Measurements from ENCODE around the gene INSRR. TPM values are rescaled to one million over a fixed set of nuclear protein-coding genes. Genes with fewer than 3 reads are reported as not detected.

INSRR gene
- total RNA-seq, 1 experiment from 2014 or later, result 0.11 TPM

GRCh38 chr1:156823210-156823790, 35.6 kb downstream of the INSRR start:
- ATAC-seq (no peak), DNase-seq (ENCODE audit: low spot score) (no peak)
- TF ChIP-seq RORB (CRISPR knock-in tag; IDR thresholded peaks at IDR 0.05) (no peak), HMGXB4 (CRISPR knock-in tag; IDR thresholded peaks at IDR 0.05) (no peak), EMX1 (CRISPR knock-in tag; IDR thresholded peaks at IDR 0.05) (no peak), RELA (CRISPR knock-in tag; IDR thresholded peaks at IDR 0.05; ENCODE audit: borderline replicate concordance) (no peak), ATF2 (CRISPR knock-in tag; IDR thresholded peaks at IDR 0.05; ENCODE audit: borderline replicate concordance, low read depth) (no peak), STAT6 (CRISPR knock-in tag; conservative IDR thresholded peaks at IDR 0.05; ENCODE audit: low read depth) (no peak), CBFB (CRISPR knock-in tag; IDR thresholded peaks at IDR 0.05; ENCODE audit: low read depth) (no peak)
- TF ChIP-seq, protein P1, sequence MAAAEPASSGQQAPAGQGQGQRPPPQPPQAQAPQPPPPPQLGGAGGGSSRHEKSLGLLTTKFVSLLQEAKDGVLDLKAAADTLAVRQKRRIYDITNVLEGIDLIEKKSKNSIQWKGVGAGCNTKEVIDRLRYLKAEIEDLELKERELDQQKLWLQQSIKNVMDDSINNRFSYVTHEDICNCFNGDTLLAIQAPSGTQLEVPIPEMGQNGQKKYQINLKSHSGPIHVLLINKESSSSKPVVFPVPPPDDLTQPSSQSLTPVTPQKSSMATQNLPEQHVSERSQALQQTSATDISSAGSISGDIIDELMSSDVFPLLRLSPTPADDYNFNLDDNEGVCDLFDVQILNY (CRISPR knock-in tag; IDR thresholded peaks at IDR 0.05), result no peak
- TF ChIP-seq, protein P2, sequence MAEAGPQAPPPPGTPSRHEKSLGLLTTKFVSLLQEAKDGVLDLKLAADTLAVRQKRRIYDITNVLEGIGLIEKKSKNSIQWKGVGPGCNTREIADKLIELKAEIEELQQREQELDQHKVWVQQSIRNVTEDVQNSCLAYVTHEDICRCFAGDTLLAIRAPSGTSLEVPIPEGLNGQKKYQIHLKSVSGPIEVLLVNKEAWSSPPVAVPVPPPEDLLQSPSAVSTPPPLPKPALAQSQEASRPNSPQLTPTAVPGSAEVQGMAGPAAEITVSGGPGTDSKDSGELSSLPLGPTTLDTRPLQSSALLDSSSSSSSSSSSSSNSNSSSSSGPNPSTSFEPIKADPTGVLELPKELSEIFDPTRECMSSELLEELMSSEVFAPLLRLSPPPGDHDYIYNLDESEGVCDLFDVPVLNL (CRISPR knock-in tag; IDR thresholded peaks at IDR 0.05; ENCODE audit: borderline replicate concordance, low read depth), result no peak
- TF ChIP-seq, protein P3, sequence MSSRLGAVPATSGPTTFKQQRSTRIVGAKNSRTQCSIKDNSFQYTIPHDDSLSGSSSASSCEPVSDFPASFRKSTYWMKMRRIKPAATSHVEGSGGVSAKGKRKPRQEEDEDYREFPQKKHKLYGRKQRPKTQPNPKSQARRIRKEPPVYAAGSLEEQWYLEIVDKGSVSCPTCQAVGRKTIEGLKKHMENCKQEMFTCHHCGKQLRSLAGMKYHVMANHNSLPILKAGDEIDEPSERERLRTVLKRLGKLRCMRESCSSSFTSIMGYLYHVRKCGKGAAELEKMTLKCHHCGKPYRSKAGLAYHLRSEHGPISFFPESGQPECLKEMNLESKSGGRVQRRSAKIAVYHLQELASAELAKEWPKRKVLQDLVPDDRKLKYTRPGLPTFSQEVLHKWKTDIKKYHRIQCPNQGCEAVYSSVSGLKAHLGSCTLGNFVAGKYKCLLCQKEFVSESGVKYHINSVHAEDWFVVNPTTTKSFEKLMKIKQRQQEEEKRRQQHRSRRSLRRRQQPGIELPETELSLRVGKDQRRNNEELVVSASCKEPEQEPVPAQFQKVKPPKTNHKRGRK (CRISPR knock-in tag; IDR thresholded peaks at IDR 0.05; ENCODE audit: borderline replicate concordance), result no peak
- TF ChIP-seq, protein P4, sequence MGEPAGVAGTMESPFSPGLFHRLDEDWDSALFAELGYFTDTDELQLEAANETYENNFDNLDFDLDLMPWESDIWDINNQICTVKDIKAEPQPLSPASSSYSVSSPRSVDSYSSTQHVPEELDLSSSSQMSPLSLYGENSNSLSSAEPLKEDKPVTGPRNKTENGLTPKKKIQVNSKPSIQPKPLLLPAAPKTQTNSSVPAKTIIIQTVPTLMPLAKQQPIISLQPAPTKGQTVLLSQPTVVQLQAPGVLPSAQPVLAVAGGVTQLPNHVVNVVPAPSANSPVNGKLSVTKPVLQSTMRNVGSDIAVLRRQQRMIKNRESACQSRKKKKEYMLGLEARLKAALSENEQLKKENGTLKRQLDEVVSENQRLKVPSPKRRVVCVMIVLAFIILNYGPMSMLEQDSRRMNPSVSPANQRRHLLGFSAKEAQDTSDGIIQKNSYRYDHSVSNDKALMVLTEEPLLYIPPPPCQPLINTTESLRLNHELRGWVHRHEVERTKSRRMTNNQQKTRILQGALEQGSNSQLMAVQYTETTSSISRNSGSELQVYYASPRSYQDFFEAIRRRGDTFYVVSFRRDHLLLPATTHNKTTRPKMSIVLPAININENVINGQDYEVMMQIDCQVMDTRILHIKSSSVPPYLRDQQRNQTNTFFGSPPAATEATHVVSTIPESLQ (CRISPR knock-in tag; IDR thresholded peaks at IDR 0.05), result no peak
- no peak overlapping the region for H3K4me3 Mint-ChIP-seq
- CTCF ChIA-PET, result interaction anchor here (1.0 to 2.2 kb wide), 4 partner anchors 9 to 97 kb away, joined by 3 to 10 read pairs (median 6); no protein-coding TSS in a partner anchor
- no peaks in the 10 kb centered on the region for H3K4me1 Mint-ChIP-seq
- H3K36me3 Mint-ChIP-seq, result no peaks in the 10 kb centered on the region
- POLR2A ChIA-PET, result no interaction called here
- peaks cover 55% of the 10 kb centered on the region for H3K27me3 Mint-ChIP-seq (ENCODE audit: low read depth)
- no peaks in the 10 kb centered on the region for H3K9me3 Mint-ChIP-seq
- no peak overlapping the region for H3K27ac Mint-ChIP-seq

- POLR2A ChIA-PET, result no interaction called here
- ATAC-seq (no peak), DNase-seq (ENCODE audit: low spot score) (no peak)
- H3K27ac Mint-ChIP-seq, result no peak overlapping the region
- H3K27me3 Mint-ChIP-seq (ENCODE audit: low read depth), result peaks cover 55% of the 10 kb centered on the region
- H3K4me3 Mint-ChIP-seq, result no peak overlapping the region
- H3K9me3 Mint-ChIP-seq, result no peaks in the 10 kb centered on the region
- no peaks in the 10 kb centered on the region for H3K4me1 Mint-ChIP-seq
- no peaks in the 10 kb centered on the region for H3K36me3 Mint-ChIP-seq
- CTCF ChIA-PET, result interaction anchor here (0.6 to 2.2 kb wide), 12 partner anchors 8 to 133 kb away, joined by 3 to 10 read pairs (median 4); partner anchors contain the start of gene NTRK1
- TF ChIP-seq ZNF219 (CRISPR knock-in tag; IDR thresholded peaks at IDR 0.05; ENCODE audit: borderline replicate concordance) (no peak), GABPB1 (CRISPR knock-in tag; IDR thresholded peaks at IDR 0.05) (no peak), JAZF1 (CRISPR knock-in tag; IDR thresholded peaks at IDR 0.05) (no peak), RORB (CRISPR knock-in tag; IDR thresholded peaks at IDR 0.05) (no peak), CREM (CRISPR knock-in tag; IDR thresholded peaks at IDR 0.05) (no peak), CBFB (CRISPR knock-in tag; IDR thresholded peaks at IDR 0.05; ENCODE audit: low read depth) (no peak), CREB1 (CRISPR knock-in tag; IDR thresholded peaks at IDR 0.05) (no peak), ZSCAN18 (CRISPR knock-in tag; IDR thresholded peaks at IDR 0.05) (no peak), FOXK1 (CRISPR knock-in tag; IDR thresholded peaks at IDR 0.05) (no peak)
- TF ChIP-seq, protein P5, sequence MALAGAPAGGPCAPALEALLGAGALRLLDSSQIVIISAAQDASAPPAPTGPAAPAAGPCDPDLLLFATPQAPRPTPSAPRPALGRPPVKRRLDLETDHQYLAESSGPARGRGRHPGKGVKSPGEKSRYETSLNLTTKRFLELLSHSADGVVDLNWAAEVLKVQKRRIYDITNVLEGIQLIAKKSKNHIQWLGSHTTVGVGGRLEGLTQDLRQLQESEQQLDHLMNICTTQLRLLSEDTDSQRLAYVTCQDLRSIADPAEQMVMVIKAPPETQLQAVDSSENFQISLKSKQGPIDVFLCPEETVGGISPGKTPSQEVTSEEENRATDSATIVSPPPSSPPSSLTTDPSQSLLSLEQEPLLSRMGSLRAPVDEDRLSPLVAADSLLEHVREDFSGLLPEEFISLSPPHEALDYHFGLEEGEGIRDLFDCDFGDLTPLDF (CRISPR knock-in tag; IDR thresholded peaks at IDR 0.05), result no peak
Measured at GRCh38 chr1:156822680-156823079, 36.2 kb downstream of the INSRR start.
